Neural cell (in vitro differentiated cells): Measurements from ENCODE around the gene CRYAB.

Experiments
- EP300 ChIP-seq: fragments of 450-650 bp; conservative IDR thresholded peaks from 2 replicates; pipeline ENCODE4 v1.6.1; 2014; ENCODE audit warnings: antibody characterized with exemption, mild to moderate bottlenecking, moderate library complexity; ENCODE audit not compliant: poor library complexity, severe bottlenecking
- RAD21 ChIP-seq: fragments of 450-650 bp; conservative IDR thresholded peaks from 2 replicates; pipeline ENCODE4 v1.6.1; 2014; ENCODE audit warnings: antibody characterized with exemption, mild to moderate bottlenecking, moderate library complexity
- SMC3 ChIP-seq: fragments of 450-650 bp; conservative IDR thresholded peaks from 2 replicates; pipeline ENCODE4 v1.6.1; 2014; ENCODE audit warnings: antibody characterized with exemption, mild to moderate bottlenecking, moderate library complexity; ENCODE audit not compliant: poor library complexity
- TF ChIP-seq, protein P1 (sequence below): fragments of 450-650 bp; IDR thresholded peaks from 2 replicates; pipeline ENCODE4 v1.5.1; 2014; ENCODE audit warnings: antibody characterized with exemption, mild to moderate bottlenecking, moderate library complexity; ENCODE audit not compliant: poor library complexity, severe bottlenecking
- TF ChIP-seq, protein P2 (sequence below): IDR thresholded peaks from 2 replicates; pipeline ENCODE4 v1.6.1; 2012; ENCODE audit warnings: borderline replicate concordance

DNA sequence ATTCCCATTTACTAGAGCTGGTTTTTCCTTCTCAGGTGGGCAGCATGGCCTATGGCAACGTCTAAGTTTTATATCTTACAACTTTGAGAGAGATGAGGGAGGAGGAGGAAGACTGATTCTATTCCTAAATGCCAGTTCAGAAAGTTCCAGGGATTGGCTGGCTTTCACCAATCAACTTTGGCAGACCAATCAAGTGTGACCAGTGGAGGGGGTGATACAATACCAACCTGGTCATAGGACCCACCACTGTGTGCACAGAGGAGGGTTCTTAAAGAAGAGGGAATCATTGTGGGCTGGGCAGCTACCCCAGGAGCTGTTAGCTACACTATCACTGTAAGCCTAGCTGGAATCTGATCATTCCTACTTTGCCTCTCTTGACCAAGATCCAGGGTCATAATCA is 33.6 kb upstream of the CRYAB start:
- TF ChIP-seq, protein P1, sequence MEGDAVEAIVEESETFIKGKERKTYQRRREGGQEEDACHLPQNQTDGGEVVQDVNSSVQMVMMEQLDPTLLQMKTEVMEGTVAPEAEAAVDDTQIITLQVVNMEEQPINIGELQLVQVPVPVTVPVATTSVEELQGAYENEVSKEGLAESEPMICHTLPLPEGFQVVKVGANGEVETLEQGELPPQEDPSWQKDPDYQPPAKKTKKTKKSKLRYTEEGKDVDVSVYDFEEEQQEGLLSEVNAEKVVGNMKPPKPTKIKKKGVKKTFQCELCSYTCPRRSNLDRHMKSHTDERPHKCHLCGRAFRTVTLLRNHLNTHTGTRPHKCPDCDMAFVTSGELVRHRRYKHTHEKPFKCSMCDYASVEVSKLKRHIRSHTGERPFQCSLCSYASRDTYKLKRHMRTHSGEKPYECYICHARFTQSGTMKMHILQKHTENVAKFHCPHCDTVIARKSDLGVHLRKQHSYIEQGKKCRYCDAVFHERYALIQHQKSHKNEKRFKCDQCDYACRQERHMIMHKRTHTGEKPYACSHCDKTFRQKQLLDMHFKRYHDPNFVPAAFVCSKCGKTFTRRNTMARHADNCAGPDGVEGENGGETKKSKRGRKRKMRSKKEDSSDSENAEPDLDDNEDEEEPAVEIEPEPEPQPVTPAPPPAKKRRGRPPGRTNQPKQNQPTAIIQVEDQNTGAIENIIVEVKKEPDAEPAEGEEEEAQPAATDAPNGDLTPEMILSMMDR = no peak
- TF ChIP-seq, protein P2, sequence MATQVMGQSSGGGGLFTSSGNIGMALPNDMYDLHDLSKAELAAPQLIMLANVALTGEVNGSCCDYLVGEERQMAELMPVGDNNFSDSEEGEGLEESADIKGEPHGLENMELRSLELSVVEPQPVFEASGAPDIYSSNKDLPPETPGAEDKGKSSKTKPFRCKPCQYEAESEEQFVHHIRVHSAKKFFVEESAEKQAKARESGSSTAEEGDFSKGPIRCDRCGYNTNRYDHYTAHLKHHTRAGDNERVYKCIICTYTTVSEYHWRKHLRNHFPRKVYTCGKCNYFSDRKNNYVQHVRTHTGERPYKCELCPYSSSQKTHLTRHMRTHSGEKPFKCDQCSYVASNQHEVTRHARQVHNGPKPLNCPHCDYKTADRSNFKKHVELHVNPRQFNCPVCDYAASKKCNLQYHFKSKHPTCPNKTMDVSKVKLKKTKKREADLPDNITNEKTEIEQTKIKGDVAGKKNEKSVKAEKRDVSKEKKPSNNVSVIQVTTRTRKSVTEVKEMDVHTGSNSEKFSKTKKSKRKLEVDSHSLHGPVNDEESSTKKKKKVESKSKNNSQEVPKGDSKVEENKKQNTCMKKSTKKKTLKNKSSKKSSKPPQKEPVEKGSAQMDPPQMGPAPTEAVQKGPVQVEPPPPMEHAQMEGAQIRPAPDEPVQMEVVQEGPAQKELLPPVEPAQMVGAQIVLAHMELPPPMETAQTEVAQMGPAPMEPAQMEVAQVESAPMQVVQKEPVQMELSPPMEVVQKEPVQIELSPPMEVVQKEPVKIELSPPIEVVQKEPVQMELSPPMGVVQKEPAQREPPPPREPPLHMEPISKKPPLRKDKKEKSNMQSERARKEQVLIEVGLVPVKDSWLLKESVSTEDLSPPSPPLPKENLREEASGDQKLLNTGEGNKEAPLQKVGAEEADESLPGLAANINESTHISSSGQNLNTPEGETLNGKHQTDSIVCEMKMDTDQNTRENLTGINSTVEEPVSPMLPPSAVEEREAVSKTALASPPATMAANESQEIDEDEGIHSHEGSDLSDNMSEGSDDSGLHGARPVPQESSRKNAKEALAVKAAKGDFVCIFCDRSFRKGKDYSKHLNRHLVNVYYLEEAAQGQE = no peak
- TF ChIP-seq SMC3 (no peak), EP300 (no peak), RAD21 (no peak)
